NOMO-1 treated with dmso at 0.1 percent for 144 hours (cell line): ENCODE results near the gene ZNF385D.
"Not testable (repeated sequence)": the region's sequence is repeated elsewhere in the genome, so short reads cannot be mapped to it uniquely, and the experiment has no call there.

Source experiments
- DNase-seq: peaks from one replicate; lab custom pipeline; 2025; ENCODE audit not compliant: unreplicated experiment; lab: John Stamatoyannopoulos, UW

The ZNF385D gene

DNA sequence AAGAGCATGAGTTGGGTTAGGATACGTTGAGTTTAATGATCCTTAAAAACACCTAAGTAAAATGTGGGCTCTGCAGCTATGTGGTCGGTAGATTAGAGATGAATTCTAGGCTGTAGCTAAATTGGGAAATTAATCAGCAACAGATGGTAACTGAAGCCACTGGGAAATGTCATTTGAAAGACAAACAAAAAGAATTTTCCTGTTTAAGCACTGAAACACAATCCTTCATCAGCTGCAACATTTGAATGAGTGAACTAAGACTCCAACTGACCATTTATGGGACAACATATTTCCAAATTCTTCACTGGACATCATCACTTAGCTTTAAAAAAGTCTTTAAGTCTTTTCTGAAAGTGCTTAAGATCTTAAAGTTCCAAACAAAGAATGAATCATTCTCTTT, 226.9 kb downstream of the ZNF385D start:
- no peak for DNase-seq

DNA sequence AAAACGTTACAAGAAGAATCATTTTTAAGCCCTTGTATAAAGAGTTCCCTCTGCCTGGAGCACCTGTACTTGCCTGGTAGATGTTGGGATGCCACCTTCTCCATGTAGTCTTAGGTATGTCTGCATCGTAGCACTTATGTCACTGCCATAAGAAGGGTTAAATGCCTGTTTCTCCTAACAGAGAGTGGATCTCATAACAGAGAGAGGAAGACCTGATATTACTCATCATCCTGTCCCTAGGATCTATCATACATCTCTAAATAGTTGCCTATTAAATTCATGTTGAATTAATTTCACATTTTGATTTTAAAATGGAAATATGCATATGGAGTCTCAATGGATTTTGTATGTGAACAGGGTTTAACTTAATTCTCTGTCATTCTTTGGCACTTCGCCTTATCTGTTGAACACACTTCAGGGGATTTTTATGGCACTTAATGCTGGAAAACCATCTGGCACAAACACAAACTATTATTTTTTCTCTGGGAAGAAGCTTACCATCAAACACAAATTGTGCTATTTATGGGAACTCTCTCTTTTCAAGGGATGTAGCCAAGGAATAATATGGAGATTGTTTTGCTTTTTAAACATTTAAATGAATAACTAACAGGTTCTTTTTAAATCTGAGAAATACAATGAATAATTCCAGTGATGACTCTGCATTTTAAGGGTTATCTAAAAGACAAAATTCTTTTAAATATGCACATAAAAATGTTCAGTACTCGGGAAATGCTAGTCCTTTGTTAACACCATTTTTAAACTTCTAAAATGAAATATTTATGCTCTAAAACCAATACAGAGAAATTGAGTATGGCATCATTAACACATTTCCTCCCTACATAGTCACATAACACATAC, 230.7 kb downstream of the ZNF385D start:
- no peak for DNase-seq

DNA sequence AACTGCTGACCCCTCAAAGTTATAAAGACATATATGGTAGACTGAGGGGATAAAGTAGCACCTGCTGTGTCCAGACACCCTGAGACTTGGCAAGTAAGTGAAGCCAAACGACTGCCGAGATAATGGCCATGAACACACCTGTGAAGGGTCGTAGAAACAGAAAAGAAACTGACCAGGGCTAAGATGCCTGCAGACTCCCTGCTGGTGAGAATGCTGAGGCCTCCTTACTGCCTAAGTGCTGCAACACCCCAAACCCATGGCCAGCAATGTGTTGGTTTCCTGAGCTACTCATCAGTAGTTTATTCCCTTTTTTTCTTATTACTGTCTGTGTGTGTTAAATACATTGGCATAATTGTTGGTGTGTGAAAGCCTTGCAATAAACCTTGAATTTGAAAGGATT, 233.8 kb downstream of the ZNF385D start:
- no peak for DNase-seq

DNA sequence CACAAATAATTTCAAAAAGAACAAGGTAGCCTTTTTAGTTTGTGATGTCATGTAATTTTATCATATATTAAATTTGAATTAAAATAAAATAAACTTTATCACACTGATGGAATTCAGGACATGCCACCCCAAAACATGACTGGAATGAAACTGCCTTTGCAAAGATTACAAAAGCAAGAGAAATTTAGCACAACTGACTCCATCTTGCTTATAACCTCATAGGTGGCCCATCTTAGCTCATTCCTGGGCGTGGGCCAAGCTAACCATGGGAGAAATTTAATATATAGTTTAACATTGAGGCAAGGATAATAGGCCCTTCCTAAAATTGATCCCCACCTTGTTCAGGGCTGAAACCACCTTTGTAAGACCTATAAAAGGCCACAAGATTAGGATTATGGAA, 235.6 kb downstream of the ZNF385D start:
- no peak for DNase-seq

DNA sequence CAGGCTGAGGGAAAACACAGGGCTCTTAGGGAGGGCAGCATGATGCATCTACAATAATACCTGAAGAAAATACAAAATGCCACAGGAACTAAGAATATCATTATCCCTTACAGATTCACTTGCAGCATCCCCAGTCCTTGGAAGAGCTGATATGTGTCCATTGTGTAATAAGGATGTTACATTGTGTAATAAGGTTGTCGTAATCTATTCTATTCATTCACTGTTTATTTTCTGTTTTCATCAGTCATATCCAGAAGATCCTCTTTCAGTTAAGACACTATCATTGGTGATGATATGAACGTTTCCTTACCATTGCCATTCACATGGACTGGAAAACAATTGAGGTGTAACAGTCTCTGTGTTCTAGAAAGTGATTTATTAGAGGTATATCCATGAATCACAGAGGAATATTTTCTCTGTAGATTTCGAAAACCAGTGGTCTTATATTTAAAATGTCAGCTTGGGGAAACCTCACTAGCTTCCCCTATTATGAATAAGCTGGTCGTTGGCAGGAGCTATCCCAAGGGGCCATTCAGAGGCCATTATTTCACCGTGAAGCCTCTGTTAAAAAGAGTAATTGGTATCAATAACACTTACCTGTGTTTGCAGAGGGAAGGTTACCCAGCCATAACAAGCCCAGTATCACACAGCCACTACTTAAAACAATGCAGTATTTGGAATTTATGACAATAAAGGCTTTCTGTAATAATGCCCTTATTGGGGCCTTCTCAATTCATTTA, 241.1 kb downstream of the ZNF385D start:
- peak; percentile 24 for DNase-seq

DNA sequence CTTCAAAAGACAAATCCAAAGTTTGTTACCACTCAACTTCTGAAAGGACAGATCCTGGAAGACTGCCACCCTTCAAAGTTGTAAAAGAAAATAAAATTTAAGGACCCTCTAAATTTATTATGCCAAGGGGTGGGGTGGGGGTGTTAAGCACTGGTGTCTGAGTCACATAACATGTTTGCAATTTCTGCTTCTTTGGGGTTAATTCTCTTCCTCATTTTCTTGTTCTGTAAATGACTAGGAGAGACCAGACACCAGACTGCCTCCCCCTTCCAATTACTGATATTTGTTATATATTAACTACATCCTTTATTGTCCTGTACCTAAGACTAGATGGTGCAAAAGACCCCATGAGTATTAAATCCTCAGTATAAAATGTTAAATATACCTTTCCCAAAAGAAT, 242.8 kb downstream of the ZNF385D start:
- DNase-seq: peak; percentile 44

DNA sequence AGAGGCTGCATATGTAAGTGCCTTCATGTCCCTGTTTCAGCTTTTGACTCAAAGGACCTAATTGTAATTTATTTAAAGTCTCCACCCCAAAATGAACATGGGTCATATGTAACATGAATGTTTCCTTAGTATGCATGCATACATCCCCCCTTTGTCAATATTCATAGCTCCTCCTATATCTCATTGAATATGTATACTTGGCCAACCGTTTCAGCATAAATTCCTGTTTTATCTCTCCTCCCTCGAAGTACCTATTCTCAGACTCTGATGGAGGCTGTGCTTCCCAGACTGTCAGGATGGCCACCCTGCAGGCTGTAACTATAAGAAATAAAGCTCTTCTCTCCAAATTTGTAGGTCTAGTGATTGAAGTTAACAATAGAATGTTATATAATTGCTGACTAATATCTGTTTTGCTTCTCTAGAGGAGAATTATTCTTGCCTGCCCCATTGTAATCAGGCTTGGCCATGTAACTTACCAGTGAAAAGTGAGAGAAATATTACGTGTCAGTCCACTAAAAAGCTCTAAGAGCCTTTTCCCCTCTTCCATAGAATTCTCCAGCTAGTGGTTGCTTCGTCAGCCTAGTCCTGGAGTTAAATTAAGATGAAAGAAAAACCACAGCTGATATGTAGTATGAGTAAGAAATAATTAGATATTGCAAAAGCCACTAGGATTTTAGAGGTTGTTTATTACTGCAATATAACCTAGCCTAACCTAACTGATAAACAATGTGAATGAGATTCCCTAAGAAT, 245.1 kb downstream of the ZNF385D start:
- no peak for DNase-seq

DNA sequence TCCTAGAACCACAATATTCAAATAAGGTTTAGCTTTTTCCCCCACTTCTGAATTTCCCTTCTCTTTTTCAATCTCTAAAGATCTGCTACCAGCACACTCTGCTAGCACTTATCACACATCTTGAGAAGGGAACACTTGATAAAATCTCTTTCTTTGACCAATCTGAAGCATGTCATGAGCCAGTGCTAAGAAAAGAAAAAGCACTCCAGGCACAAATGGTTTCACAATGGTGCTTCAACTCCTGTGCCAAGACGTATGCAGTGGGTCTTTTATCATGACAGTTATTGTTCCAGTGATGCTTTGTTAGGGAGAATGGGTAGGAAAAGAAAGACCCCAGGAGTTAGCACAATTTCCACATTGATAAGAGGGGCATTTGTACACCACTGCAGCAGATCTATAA, 248.4 kb downstream of the ZNF385D start:
- no peak for DNase-seq

DNA sequence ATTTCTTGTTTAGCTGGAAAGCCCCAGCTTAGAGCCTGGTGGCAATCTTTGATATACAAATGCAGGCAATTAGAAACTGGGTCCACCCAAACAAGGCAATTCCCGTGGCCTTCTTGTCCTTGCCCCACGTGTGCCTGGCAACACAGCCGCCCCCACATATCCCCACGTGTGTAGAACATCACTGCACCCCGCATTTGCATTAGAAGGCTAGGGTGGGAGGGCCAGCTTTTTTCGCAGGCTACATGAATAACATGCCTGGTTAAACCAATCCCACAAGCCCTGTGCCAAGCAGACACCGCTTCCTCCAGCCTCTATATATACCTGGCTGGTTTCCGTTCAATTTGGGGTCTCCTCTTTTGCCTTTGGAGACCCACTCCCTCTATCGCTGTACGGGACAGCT, 250.2 kb downstream of the ZNF385D start:
- DNase-seq: no peak

DNA sequence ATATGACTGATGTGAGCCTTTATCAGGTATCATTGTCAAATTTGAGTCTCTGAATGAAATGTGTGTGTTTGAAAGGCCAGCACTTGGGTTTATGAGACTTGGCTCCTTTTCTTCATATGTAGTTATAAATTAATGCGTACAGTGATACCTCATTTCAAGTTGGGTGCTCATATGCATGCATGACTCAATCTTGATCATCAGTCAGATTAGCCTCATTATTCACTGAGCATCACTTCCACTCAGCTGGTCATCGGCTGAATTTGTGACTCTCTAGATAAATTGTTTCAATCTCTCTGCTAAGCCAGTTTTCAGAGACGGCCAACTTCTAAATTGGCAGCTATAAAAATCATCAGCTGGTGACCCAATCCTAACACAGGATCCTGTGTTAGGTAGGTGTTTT, 260.3 kb downstream of the ZNF385D start:
- not testable (repeated sequence) for DNase-seq

DNA sequence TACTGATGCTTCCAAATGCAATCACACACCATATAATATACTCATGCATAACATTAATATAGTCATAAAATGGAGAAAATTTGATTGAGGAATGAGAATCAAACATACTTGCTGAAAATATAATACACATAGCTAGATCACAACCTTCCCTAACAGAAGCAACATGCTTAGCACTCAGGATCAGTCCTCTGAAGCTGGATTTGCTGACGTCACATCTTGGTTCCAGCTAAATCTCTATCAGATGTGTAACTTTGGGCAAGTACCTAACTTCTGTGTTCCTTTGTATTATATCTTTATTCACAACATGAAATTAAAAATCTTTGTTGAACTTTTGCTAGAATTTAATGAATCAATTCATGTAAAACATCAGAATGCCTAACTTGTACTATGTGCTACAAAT, 263.5 kb downstream of the ZNF385D start:
- DNase-seq: no peak

DNA sequence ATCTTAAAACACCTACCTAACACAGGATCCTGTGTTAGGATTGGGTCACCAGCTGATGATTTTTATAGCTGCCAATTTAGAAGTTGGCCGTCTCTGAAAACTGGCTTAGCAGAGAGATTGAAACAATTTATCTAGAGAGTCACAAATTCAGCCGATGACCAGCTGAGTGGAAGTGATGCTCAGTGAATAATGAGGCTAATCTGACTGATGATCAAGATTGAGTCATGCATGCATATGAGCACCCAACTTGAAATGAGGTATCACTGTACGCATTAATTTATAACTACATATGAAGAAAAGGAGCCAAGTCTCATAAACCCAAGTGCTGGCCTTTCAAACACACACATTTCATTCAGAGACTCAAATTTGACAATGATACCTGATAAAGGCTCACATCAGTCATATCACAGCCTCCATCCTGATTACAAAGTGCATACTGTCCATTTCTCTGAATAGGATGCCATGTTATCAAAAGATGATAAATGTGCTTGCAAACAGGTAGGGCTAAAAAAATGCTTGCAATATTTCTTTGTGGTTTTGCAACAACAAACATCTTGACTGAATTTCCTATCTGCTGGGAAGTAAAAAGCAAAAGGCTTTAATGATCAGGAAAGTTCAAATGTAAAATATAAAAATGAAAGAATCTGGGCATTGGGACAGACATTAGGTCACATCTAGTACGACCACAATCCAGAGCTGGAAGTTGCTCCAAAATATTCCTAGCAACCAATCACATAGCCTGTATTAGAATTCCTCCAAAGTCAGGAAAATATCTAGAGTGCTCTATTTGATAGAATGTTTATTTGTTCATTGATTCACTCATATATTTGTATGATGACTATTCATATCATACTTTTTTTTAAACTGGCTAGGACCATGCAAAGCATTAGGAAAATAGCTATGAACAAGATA, 264.7 kb downstream of the ZNF385D start:
- not testable (repeated sequence) for DNase-seq

DNA sequence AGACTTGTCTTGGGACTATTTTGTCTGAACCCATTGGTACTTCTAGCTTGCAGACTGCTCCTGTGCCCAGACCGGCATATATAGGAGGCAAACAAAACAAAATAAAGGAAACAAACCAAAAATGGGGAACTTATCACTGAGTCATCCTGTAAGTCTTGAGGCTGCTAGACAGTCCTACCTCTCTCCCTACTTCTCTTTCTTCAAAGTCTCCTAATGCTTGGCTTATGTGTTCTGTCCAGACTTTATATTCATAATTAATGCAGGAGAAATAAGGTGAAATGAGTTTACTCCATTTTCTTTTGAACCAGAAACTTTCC, 266.2 kb downstream of the ZNF385D start:
- peak; percentile 64 for DNase-seq

DNA sequence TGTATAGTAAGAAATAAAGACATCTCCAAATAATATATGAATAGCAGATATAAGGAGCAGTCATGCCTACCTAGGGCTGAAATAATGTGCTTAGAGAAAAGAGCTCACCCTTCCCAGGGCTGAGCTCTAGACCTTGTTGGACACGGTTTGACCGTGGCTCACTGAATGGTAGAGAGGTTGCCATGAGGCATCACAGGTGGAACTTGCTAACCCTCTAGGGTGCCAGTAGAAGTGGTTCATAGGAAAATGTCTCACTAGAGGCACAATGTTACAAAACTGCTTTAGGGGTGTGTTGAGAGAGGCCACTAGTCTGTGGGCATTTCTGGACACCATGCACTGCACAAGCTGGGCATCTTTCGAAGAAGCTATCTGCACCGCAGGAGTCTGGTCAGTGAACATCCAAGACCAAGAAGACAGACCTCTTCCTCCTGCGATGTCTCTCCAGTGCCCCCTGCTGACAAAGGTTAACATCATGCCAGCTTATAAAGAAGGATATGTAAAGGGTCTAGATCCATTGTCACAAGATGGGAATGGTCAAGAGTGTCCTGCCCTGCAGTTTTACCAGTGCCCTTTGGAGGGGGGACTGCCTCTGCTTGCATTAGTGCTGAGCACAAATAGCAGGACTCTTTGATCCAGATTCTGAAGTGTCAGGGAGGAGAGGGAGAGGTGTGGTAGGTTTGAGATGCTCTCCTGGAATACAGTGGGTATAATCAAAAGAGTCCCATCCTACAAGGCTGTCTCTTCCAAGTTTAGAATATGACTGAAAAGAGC, 266.8 kb downstream of the ZNF385D start:
- peak; percentile 18 for DNase-seq

DNA sequence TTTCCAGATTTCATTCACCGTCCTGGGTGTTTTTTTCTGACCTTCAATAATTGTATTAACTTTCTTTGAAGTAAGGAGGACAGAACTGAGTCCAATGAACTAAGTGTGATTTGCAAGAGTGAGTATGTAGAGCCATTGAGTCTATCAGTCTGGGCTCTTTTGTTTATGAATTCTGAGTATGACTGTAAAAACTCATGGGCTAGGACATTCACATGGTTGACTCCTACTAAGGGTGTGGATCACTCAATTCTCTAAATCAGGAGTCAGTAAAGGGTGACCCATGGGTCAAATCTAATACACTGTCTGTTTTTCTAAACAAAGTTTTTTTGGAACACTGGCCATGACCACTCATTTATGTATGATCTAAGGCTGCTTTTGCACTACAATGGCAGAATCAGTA, 269.0 kb downstream of the ZNF385D start:
- DNase-seq: no peak

DNA sequence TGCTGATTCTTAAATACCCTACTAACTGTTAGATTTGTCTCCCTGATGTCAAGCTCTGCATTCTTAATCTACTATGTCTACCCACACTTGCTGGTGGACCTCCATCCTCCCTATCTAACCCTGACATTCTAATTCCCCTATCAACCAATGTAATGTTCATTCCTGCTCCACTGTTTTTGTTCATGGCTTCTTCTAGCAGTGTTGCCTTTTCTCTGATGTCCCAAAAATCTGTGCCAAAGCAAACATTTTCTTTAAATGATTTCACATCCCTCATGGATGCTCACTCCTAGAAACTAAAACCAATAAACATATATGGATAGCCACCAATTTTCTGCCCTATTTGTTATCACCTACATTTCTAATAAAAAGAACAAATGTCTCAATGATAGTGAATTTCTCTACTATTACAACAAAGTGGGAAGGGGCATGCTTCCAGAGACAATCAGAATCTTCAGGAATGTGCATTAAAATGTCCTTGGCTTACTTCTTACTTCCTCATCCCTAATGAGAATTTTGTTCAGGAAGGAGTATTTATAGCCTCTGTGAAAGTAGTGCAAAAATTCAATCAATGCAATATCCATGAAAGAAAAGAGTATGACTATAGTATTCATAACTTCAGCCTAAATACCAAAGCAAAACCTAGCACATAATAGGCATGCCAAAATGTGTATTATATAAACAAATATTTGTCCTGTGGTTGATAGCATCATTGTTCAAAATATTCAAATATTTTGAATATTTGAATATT, 273.3 kb downstream of the ZNF385D start:
- DNase-seq: no peak

DNA sequence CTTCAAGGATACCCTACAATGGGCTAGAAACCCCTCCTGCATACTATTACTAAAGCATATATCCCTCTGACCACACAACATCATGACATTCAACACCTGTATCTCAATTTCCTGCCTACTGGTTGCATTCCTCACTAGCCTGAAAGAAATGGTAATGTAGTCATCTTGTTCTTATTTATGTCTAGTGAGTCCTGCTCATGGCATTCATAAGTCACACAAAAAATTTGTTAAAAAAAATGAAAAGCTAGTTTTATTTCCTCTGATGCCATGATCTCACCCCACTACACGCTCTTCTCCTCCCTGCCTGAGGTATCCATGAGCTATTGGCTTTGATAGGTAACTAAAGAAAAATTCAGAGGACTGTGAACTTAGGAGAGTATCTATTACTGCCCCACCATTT, 284.5 kb downstream of the ZNF385D start:
- DNase-seq: no peak

DNA sequence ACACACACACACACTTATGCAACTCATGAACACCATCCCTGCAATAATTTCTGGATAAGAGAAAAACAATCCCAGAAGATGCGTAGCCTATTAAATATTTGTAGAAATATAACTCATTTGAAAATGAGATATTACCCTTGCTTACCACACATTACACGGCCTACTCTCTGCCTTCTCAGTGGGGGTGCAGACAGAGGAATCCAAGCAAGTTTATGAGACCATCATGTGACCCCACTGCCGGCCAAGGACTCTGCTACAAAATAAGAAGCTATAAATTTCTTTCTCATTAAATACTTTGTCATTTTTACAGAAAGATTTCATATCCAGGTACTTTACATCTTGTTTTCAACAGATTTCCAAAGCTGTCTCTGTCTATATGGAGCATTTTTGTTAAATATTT, 286.3 kb downstream of the ZNF385D start:
- DNase-seq: no peak

DNA sequence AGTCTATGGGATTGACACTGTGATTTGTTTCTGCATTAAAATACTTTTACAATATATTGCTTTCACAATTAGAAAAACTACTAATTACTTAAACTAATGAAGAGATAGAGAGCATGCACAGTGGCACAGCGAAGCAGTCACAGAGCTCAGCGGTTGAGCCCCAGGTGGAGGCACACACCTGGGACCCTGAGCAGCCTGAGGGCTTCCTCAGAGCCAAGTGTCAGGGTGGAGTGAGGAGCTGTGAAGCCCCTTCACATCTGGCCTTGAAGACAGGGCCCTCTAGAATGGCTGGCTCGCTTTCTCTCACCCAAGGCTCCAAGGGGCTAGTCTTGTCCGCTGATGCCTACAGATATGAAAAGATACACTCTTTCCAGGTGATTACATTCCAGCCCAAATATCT, 287.7 kb downstream of the ZNF385D start:
- DNase-seq: no peak
